NCI-H446 treated with DMSO at 0.1 percent for 48 hours (cell line): ENCODE measurements around the gene SMOC2.
"Not testable (repeated sequence)": the region's sequence is repeated elsewhere in the genome, so short reads cannot be mapped to it uniquely, and the experiment has no call there.

Source experiments
- DNase-seq: peaks from one replicate; lab custom pipeline; 2025; lab: John Stamatoyannopoulos, UW

SMOC2 gene

DNA sequence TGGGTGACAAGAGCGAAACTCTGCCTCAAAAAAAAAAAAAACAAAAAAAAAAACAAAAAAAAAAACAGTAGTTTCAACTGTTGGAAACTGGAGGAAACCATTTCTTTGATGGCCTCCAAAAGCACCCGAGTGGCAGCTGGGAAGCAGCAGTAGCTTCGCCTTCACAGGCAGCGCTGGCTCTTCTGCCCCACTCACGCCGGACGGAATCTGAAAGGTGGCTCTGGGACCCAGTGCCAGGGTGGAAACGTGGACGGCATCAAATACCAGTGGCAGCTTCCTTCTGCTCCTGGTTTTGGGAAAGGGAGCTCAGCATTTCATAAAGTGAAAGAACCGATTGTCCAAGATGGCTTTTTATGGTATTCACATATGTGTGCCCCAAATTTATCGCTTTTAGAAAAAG lies 159.4 kb downstream of the SMOC2 start:
- DNase-seq, result no peak

- no peak for DNase-seq
These were observed 160.1 kb downstream of the SMOC2 start for GRCh38 chr6:168601111-168601510.

DNA sequence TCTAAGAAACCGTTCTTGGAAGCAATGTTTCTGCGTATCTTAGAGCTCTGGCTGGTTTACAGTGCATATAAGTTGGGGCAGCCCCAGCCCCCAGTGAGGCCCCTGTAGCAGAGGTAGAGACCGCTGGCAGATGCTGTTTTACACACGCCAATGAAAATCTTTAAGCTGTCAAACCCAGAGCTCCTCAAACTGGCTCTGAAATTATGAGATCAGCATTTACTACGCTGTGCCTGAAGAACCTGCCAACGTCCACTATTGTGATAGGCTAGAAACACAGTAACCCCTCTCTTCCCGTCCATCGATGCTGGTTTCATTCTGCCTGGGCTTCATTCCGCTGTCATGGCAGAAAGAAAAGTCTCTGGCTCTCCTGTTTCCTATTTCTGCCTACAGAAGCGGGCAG lies 160.6 kb downstream of the SMOC2 start:
- no peak for DNase-seq

DNA sequence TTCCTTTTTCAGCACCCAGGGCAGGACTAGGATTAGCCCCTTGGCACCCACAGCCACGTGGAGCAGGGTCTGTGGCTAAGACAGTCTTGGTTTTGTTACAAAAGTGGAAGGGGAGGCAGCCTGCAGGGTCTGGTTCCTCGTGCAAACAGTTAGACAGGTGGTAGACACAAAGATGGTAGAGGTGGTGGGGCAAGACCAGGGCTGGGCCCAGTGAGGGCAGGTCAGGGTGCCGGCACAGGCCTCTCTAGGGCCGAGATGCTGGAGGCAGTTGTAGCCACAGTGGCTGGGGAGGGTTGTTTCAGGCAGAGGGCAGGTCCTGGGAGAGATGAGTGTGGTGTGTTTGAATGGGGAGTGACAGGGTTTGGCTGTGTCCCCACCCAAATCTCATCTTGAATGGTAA lies 161.6 kb downstream of the SMOC2 start:
- no peak for DNase-seq

DNA sequence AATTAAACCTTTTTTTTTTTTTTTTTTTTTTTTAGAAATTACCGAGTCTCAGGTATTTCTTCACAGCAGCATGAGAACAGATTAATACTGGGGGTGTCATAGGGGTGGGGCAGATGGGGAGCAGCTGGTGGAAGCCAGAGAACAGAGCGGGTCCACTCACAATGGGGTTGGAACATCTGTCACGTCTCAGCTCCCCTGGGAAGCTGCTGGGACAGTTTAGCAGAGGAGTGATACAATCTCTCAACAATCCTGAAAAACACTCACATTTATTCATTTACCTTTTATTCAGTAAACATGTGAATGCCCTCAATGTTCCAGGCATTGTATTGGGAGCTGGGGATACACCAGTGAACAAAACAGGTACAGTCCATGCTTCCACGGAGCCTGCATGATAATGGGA lies 162.2 kb downstream of the SMOC2 start:
- DNase-seq, result no peak

DNA sequence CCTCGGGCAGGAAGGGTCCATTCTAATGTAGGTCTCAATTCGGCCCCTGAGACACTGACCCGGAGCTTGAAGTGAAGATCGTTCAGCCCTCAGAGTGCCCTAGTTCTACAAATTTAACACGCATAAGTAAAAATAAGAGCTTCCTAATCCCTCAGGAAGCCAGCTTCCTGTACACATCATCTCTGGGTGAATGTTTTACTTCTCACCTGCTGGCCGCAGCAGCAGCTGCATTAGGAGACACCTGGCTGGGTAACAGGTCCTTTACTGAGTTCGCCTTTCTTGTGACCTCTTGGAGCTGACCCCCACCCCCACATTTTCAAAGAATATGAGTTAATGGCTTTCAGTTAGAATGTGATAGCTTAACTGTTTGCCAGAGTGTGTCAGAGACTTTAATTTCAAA lies 165.0 kb downstream of the SMOC2 start:
- DNase-seq, result no peak

- no peak for DNase-seq
These were observed 165.7 kb downstream of the SMOC2 start for GRCh38 chr6:168606722-168607121.

DNA sequence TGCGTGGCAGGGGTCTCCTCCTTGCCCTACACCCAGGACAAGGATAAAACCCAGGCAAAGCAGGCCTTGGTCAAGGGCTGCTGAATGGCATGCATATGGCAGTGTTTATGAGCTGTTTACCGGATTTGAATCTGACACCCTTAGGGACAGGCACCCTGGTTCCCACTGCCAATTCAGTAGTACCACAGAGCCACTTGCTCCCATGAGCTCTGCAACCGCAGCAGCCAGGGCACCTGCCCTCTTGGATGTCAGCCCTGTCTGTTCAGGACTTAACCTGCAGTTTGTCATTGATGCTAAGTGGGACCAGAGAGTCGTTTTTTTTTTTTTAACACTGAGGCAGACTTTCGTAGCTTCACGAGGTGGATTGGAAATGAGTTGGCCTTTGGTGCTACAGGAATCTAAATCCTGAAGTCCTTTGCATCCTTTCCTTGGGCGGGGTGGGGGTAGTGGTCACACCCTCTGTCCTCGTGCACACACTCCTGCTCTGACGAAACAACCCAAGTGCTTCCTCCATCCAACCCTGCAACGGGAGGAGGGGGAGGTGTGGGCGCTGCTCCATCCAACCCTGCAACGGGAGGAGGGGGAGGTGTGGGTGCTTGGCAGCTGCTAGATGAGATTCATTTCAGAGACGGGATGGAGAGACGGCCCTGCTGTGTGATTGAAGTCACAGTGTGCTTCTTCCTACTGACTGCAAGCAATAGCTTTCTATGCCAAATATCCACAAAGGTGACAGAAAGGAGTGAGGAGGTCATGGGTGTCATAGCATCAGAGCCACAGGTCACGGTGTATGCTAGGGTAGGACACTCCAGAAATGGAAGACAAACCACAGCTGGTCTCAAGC lies 166.5 kb downstream of the SMOC2 start:
- no peak for DNase-seq

- no peak for DNase-seq
These were observed 167.1 kb downstream of the SMOC2 start for GRCh38 chr6:168608113-168608400.

GRCh38 chr6:168609026-168609685 lies 168.2 kb downstream of the SMOC2 start:
- DNase-seq, result no peak

- DNase-seq, result no peak
These were observed 169.0 kb downstream of the SMOC2 start for GRCh38 chr6:168609914-168610490.

GRCh38 chr6:168610966-168611365 lies 170.0 kb downstream of the SMOC2 start:
- not testable (repeated sequence) for DNase-seq

GRCh38 chr6:168611691-168612090 lies 170.7 kb downstream of the SMOC2 start:
- no peak for DNase-seq

- no peak for DNase-seq
These were observed 171.6 kb downstream of the SMOC2 start for GRCh38 chr6:168612586-168612985.

DNA sequence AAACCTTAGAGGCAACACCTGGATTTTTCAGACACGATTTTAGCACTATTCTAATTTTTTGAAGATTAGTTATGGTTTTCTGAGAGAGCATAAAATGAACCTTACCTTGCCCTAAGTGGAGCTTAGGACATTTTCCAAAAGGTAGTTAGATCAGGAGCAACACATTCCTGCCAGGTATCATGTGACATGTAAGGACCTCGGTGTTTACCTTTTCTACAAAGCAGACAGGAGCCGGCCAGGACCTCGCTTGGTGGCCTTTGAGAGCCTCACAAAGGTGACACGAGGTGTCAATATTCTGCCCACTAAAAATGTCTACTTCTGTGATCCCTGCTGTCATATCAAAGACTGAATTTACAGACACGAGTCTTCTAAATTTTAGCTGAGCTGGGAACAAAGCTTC lies 174.9 kb downstream of the SMOC2 start:
- no peak for DNase-seq

- no peak for DNase-seq
These were observed 176.1 kb downstream of the SMOC2 start for GRCh38 chr6:168616816-168617765.

- DNase-seq, result no peak
These were observed 177.7 kb downstream of the SMOC2 start for GRCh38 chr6:168618546-168619315.

GRCh38 chr6:168619560-168620314 lies 178.8 kb downstream of the SMOC2 start:
- DNase-seq, result no peak

DNA sequence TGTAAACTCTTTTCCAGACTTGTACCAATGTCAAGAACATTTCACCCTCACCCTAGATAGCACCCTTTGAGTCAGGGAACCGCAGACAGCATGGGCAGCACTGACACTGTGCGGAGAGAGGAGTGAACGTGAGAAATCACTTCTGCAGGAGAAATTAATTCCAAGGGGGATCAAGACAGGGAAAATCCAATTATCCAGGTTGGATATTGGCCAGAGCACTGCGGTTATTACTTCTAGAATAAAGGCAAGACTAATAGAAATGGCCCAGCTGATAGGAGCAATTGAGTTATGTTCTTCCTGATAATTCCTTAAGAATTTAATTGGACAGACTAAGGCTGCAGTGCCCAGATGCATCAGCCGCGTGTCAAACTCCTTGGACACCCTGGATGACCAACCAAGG lies 179.6 kb downstream of the SMOC2 start:
- no peak for DNase-seq

- DNase-seq, result no peak
These were observed 182.8 kb downstream of the SMOC2 start for GRCh38 chr6:168623736-168624135.

DNA sequence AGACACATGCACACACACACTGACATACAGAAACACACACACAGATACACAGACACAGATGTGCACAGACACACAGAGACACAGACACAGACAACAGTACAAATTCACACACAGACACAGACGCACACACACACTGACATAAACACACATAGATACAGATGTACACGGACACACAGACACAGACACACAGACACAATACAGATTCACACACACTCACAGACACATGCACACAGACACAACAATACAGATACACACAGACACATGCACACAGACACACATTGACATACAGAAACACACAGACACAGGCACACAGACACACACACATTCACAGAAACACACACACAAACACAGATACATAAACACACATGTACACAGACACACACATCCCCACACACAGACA lies 183.6 kb downstream of the SMOC2 start:
- DNase-seq, result no peak
